IMR-90 (cell line): Measurements from ENCODE around the gene CDH12. TPM values are rescaled to one million over a fixed set of nuclear protein-coding genes. Genes with fewer than 3 reads are reported as not detected.

Experiments
- ATAC-seq: fragments of 200-7000 bp; cut with Tn5 transposase; 2 replicates; pipeline ENCODE4 v1.9.1; 2020; ENCODE audit warnings: low read depth, mild to moderate bottlenecking, moderate library complexity
- BruUV-seq: library from RNA; stranded (reverse); fragments of 400-500 nt; replicated peaks from 2 replicates; lab custom pipeline; 2021; lab: Mats Ljungman, UMichigan
- CTCF ChIA-PET: fragments of 300-600 bp; formaldehyde crosslinking; extraction: SDS; loops from one replicate; lab custom pipeline; 2021; ENCODE audit warnings: antibody characterized with exemption; lab: Yijun Ruan, JAX
- POLR2A ChIA-PET: fragments of 300-600 bp; sonication (Branson Sonifier 250); formaldehyde crosslinking; loops from one replicate; lab custom pipeline; 2022; ENCODE audit warnings: antibody characterized with exemption; ENCODE audit not compliant: unreplicated experiment; lab: Charles Lee
- DNase-seq: peaks from one replicate; pipeline ENCODE4 v3.0.0; 2013
- H2AFZ ChIP-seq: replicated peaks from 2 replicates; pipeline ENCODE3; 2013; ENCODE audit warnings: low read length, mild to moderate bottlenecking; ENCODE audit not compliant: poor library complexity
- H2AK5ac ChIP-seq: 2 replicates; pipeline ENCODE4 v1.6.1; 2013; ENCODE audit warnings: low read depth, low read length, inconsistent platforms
- H2AK9ac ChIP-seq: replicated peaks from 2 replicates; pipeline ENCODE3; 2013; ENCODE audit warnings: mild to moderate bottlenecking, low read depth, low read length, moderate library complexity; ENCODE audit not compliant: poor library complexity
- H2BK120ac ChIP-seq: 2 replicates; pipeline ENCODE4 v1.6.1; 2013; ENCODE audit warnings: low read depth, low read length, inconsistent platforms
- H2BK15ac ChIP-seq: 3 replicates; pipeline ENCODE4 v1.6.1; 2013; ENCODE audit warnings: low read depth, low read length, inconsistent platforms
- H2BK20ac ChIP-seq: 2 replicates; pipeline ENCODE4 v1.6.1; 2013; ENCODE audit warnings: low read depth, mild to moderate bottlenecking, inconsistent platforms, low read length, moderate library complexity
- H2BK5ac ChIP-seq: 2 replicates; pipeline ENCODE4 v1.6.1; 2013; ENCODE audit warnings: mild to moderate bottlenecking, low read depth, low read length, inconsistent platforms; ENCODE audit not compliant: poor library complexity, severe bottlenecking
- H3K14ac ChIP-seq: replicated peaks from 2 replicates; pipeline ENCODE4 v1.6.1; 2013; ENCODE audit warnings: low read depth, low read length, inconsistent platforms
- H3K18ac ChIP-seq: 2 replicates; pipeline ENCODE4 v1.6.1; 2013; ENCODE audit warnings: low read depth, low read length, control low read depth
- H3K23ac ChIP-seq: 2 replicates; pipeline ENCODE4 v1.6.1; 2013; ENCODE audit warnings: low read depth, low read length, inconsistent platforms
- H3K27ac ChIP-seq: 2 replicates; pipeline ENCODE4 v1.5.1; 2013; ENCODE audit warnings: mild to moderate bottlenecking, control low read depth, low read length; ENCODE audit not compliant: insufficient read depth
- H3K27me3 ChIP-seq: 2 replicates; pipeline ENCODE4 v1.6.1; 2013; ENCODE audit warnings: low read length; ENCODE audit not compliant: control insufficient read depth, insufficient read depth
- H3K36me3 ChIP-seq: 2 replicates; pipeline ENCODE4 v1.6.1; 2013; ENCODE audit warnings: low read length, mixed read lengths; ENCODE audit not compliant: control insufficient read depth, insufficient read depth
- H3K4ac ChIP-seq: 2 replicates; pipeline ENCODE4 v1.6.1; 2013; ENCODE audit warnings: low read depth, low read length, inconsistent platforms
- H3K4me1 ChIP-seq: 2 replicates; pipeline ENCODE4 v1.6.1; 2013; ENCODE audit warnings: low read length, mixed read lengths; ENCODE audit not compliant: control insufficient read depth, insufficient read depth
- H3K4me2 ChIP-seq: 2 replicates; pipeline ENCODE4 v1.6.1; 2013; ENCODE audit warnings: low read depth, mild to moderate bottlenecking, control low read depth, low read length, moderate library complexity
- H3K4me3 ChIP-seq: 2 replicates; pipeline ENCODE4 v1.5.1; 2013; ENCODE audit warnings: low read depth, mild to moderate bottlenecking, control low read depth, low read length, moderate library complexity; ENCODE audit not compliant: insufficient read depth
- H3K56ac ChIP-seq: 2 replicates; pipeline ENCODE4 v1.6.1; 2013; ENCODE audit warnings: low read length, inconsistent platforms; ENCODE audit not compliant: insufficient read depth; ENCODE audit errors: extremely low read depth
- H3K79me1 ChIP-seq, 2 experiments: 2 replicates each; pipeline ENCODE4 v1.6.1; 2013; ENCODE audit warnings: low read length in 2 of 2, inconsistent platforms in 1 of 2, low read depth in 1 of 2
- H3K9ac ChIP-seq: 2 replicates; pipeline ENCODE4 v1.6.1; 2013; ENCODE audit warnings: low read depth, low read length, control low read depth
- H3K9me1 ChIP-seq: 2 replicates; pipeline ENCODE4 v1.6.1; 2013; ENCODE audit warnings: low read length, inconsistent platforms; ENCODE audit not compliant: insufficient read depth
- H3K9me3 ChIP-seq: 2 replicates; pipeline ENCODE4 v1.6.1; 2013; ENCODE audit warnings: low read length; ENCODE audit not compliant: control insufficient read depth, insufficient read depth
- H4K20me1 ChIP-seq: 2 replicates; pipeline ENCODE4 v1.6.1; 2013; ENCODE audit warnings: low read length, inconsistent platforms; ENCODE audit not compliant: insufficient read depth
- H4K5ac ChIP-seq: 2 replicates; pipeline ENCODE4 v1.6.1; 2013; ENCODE audit warnings: mild to moderate bottlenecking, low read depth, low read length, control low read depth
- H4K8ac ChIP-seq, 2 experiments: 2 replicates each; pipeline ENCODE4 v1.6.1; 2013; ENCODE audit warnings: low read depth in 2 of 2, low read length in 2 of 2, control low read depth in 1 of 2, inconsistent platforms in 1 of 2
- H4K91ac ChIP-seq: 2 replicates; pipeline ENCODE4 v1.6.1; 2013; ENCODE audit warnings: low read depth, low read length, inconsistent platforms; ENCODE audit not compliant: insufficient read depth
- BHLHE40 ChIP-seq: fragments of 150-350 bp; IDR thresholded peaks from 2 replicates; pipeline ENCODE4 v1.6.1; 2016; ENCODE audit warnings: mild to moderate bottlenecking, low read depth, low read length
- CEBPB ChIP-seq: IDR thresholded peaks from 2 replicates; pipeline ENCODE4 v1.6.1; 2012; ENCODE audit warnings: low read depth, low read length, improper control_type of control experiment
- CHD1 ChIP-seq: IDR thresholded peaks from 2 replicates; pipeline ENCODE4 v1.6.1; 2012; ENCODE audit warnings: low read depth, low read length, improper control_type of control experiment
- FOS ChIP-seq: fragments of 150-350 bp; IDR thresholded peaks from 2 replicates; pipeline ENCODE4 v1.6.1; 2016; ENCODE audit warnings: low read depth, low read length
- MXI1 ChIP-seq: IDR thresholded peaks from 2 replicates; pipeline ENCODE4 v1.6.1; 2012; ENCODE audit warnings: low read depth, mild to moderate bottlenecking, low read length, moderate library complexity, borderline replicate concordance
- NFE2L2 ChIP-seq: fragments of 150-350 bp; IDR thresholded peaks from 2 replicates; pipeline ENCODE4 v1.6.1; 2016; ENCODE audit warnings: low read depth, mild to moderate bottlenecking, low read length
- POLR2A ChIP-seq: IDR thresholded peaks from 2 replicates; pipeline ENCODE4 v1.6.1; 2012; ENCODE audit warnings: mild to moderate bottlenecking, low read depth, low read length
- RAD21 ChIP-seq: IDR thresholded peaks from 2 replicates; pipeline ENCODE4 v1.6.1; 2012; ENCODE audit warnings: low read length, improper control_type of control experiment
- RCOR1 ChIP-seq: IDR thresholded peaks from 2 replicates; pipeline ENCODE4 v1.6.1; 2012; ENCODE audit warnings: mild to moderate bottlenecking, low read length, improper control_type of control experiment; ENCODE audit not compliant: insufficient replicate concordance
- WGBS, 2 experiments: methylation state at CpG; one replicate each; pipeline versions ENCODE4 v1.1.5 to v1.1.7; 2013; ENCODE audit warnings: missing lambda C conversion rate in 2 of 2; ENCODE audit not compliant: insufficient read length in 1 of 2; ENCODE audit errors: extremely low coverage in 2 of 2; 5-methylcytosine and 5-hydroxymethylcytosine counted together
- dilution Hi-C: fragments of 300-500 bp; cut with HindIII; formaldehyde crosslinking; loops from one replicate; pipeline ENCODE4 v1.14.3; 2018; ENCODE audit warnings: low sequenced_read_pairs; ENCODE audit not compliant: unreplicated experiment
- in situ Hi-C: fragments of 300-500 bp; cut with MboI; formaldehyde crosslinking; loops from 3 replicates; pipeline ENCODE4 v1.14.3; 2019; ENCODE audit warnings: low sequenced_read_pairs, inconsistent platforms, mixed read lengths
- intact Hi-C: fragments of 100-400 bp; cut with micrococcal nuclease; formaldehyde crosslinking; loops from 2 replicates; pipeline ENCODE4 v1.10.0; 2022
- polyA plus RNA-seq, 3 experiments: library from polyadenylated mRNA; depleted of rRNA; stranded (reverse); fragments of >200 nt; gene quantifications; 2 replicates each; pipeline ENCODE4 v1.2.3, GENCODE V29; 2012; ENCODE audit warnings: low replicate concordance in 1 of 3
- total RNA-seq: library from RNA; depleted of rRNA; stranded (reverse); fragments of >200 nt; gene quantifications from 2 replicates; pipeline ENCODE4 v1.2.3, GENCODE V29; 2012
- TF ChIP-seq, protein P1 (sequence below): fragments of 150-350 bp; IDR thresholded peaks from 2 replicates; pipeline ENCODE4 v1.6.1; 2017; ENCODE audit warnings: mild to moderate bottlenecking, antibody characterized with exemption, low read length, low read depth
- TF ChIP-seq, protein P2 (sequence below): fragments of 150-350 bp; IDR thresholded peaks from 2 replicates; pipeline ENCODE4 v1.6.1; 2016; ENCODE audit warnings: low read depth, mild to moderate bottlenecking, low read length, moderate library complexity, borderline replicate concordance

CDH12 gene
- total and polyA plus RNA-seq, 2 of the 4 experiments (the other 2 are of a cell fraction), result not detected

- Histone ChIP-seq H2AK9ac (no peak overlapping the region), H2AFZ (no peak overlapping the region), H3K4me1 (no peaks in the 10 kb centered on the region), H4K20me1 (no peaks in the 10 kb centered on the region), H2BK20ac (no peak overlapping the region), H2AK5ac (no peak overlapping the region), H3K18ac (no peak overlapping the region), H3K4ac (no peak overlapping the region), H3K9me3 (no peaks in the 10 kb centered on the region), H3K27ac (no peak overlapping the region), H2BK120ac (no peak overlapping the region), H3K79me1 (no peaks in the 10 kb centered on the region), H4K8ac (no peak overlapping the region), H4K91ac (no peak overlapping the region), H3K4me3 (no peak overlapping the region), H3K23ac (no peak overlapping the region), H3K56ac (no peak overlapping the region), H2BK15ac (no peak overlapping the region), H4K5ac (no peak overlapping the region), H3K36me3 (no peaks in the 10 kb centered on the region), H3K27me3 (no peaks in the 10 kb centered on the region), H2BK5ac (no peak overlapping the region), H3K9me1 (no peaks in the 10 kb centered on the region), H3K9ac (no peak overlapping the region), H3K4me2 (no peak overlapping the region), H3K14ac (no peak overlapping the region)
- no TSS peak for BruUV-seq
- intact Hi-C loops (no loop called here), dilution Hi-C loops (no loop called here), in situ Hi-C loops (no loop called here)
- no CpG with 5 or more reads among the region's 3 CpGs for WGBS, 2 experiments
- DNase-seq (no peak), ATAC-seq (no peak)
- no peak for TF ChIP-seq CHD1
- no peak for TF ChIP-seq NFE2L2
- no peak for TF ChIP-seq FOS
- TF ChIP-seq MXI1, result no peak
- no peak for TF ChIP-seq POLR2A
- TF ChIP-seq, protein P1, sequence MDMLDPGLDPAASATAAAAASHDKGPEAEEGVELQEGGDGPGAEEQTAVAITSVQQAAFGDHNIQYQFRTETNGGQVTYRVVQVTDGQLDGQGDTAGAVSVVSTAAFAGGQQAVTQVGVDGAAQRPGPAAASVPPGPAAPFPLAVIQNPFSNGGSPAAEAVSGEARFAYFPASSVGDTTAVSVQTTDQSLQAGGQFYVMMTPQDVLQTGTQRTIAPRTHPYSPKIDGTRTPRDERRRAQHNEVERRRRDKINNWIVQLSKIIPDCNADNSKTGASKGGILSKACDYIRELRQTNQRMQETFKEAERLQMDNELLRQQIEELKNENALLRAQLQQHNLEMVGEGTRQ, result no peak
- TF ChIP-seq RAD21, result no peak
- no peak for TF ChIP-seq CEBPB
- no peak for TF ChIP-seq RCOR1
- no peak for TF ChIP-seq BHLHE40
- TF ChIP-seq, protein P2, sequence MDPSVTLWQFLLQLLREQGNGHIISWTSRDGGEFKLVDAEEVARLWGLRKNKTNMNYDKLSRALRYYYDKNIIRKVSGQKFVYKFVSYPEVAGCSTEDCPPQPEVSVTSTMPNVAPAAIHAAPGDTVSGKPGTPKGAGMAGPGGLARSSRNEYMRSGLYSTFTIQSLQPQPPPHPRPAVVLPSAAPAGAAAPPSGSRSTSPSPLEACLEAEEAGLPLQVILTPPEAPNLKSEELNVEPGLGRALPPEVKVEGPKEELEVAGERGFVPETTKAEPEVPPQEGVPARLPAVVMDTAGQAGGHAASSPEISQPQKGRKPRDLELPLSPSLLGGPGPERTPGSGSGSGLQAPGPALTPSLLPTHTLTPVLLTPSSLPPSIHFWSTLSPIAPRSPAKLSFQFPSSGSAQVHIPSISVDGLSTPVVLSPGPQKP, result no peak
- CTCF ChIA-PET, result no interaction called here
- POLR2A ChIA-PET, result no interaction called here
Observed at GRCh38 chr5:22754155-22754554, 99.0 kb downstream of the CDH12 start.
